ENCODE data around the gene CRB3.

- TF ChIP-seq CTCF (IDR thresholded peaks at IDR 0.05) (no peak), POLR2A (IDR thresholded peaks at IDR 0.05) (no peak), POLR2AphosphoS5 (IDR thresholded peaks at IDR 0.05; ENCODE audit: insufficient read depth in 1 of 2, low read depth in 1 of 2) (no peak)
Measured at GRCh38 chr19:6451583-6452222, 12.4 kb upstream of the CRB3 start.

All from vagina (tissue), 2 donors.